Renal cortical epithelial cell (primary cell): ENCODE data around the gene PRKCA. TPM values are rescaled to one million over a fixed set of nuclear protein-coding genes. Genes with fewer than 3 reads are reported as not detected.
A peak's percentile ranks its signal among the peaks of the same experiment; 100 is the strongest.
"Not testable (repeated sequence)": the region's sequence is repeated elsewhere in the genome, so short reads cannot be mapped to it uniquely, and the experiment has no call there.

Experiments used
- DNase-seq: peaks from one replicate; pipeline ENCODE4 v3.0.0-alpha.2; 2011; ENCODE audit warnings: low read depth
- total RNA-seq: library from RNA; depleted of rRNA; stranded (reverse); fragments of >200 nt; gene quantifications from 2 replicates; pipeline ENCODE4 v1.2.3, GENCODE V29; 2014

PRKCA gene
- total RNA-seq, 1 donor from 2014 or later = 31.9 TPM

DNA sequence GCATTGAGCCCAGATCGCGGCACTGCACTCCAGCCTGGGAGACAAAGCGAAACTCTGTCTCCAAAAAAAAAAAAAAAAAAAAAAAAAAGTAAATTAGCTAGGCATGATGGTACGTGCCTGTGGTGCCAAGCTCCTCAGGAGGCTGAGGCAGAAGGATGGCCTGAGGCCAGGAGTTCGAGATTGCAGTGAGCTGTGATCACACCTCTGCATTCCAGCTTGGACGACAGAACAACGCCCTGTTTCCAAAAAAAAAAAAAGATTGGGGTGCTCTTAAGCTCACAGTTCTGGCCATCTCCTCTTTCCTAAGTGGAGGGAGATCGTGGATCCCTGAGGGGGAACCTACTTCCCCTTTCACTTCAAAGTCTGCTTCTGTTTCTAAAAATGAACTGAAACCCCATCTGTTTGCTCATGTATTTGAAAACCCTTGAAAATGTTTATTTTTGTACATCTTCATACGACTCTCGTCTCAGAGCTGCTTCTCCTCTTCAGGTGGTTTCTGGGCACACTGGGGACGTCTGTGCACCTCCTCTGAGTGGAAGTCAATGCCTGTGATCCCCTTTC lies 138.8 kb downstream of the PRKCA start:
- DNase-seq = no peak

DNA sequence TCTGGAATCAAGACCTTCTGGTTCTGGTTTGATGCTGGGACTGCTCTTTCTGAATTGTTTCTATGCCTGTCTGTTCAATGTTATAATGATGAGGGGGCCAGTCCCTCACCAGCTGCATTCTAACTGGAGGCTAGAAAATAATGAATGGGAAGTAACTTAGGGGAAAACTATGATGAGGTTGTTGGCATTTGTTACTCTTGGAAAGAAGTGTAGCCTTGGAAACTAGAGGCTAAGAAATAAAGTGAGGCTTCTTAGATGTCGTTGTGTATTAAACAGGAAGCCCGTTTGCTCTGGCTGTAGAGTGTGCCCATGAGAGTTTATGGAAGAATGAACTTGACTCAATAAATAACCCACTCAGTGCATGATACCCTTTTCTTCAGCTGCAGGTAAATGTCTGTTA lies 140.8 kb downstream of the PRKCA start:
- no peak for DNase-seq

DNA sequence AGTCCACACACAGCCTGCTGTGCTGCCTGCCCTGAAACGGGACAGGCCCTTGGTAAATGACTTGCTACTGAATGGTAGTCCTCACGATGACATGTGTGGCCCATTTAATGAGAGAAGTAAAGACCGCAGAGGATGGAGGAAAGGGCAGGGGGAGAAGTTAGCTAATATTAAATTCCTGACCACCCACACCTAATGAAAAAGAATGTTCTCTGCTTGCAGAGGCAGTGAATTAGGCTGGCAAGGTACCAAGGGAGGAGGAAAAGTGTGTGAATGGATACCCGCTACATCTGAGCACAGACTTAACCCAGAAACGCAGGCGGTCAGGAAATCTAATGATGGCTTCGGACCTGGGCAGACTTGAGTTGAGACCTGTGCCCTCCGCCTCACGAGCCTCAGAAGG lies 141.2 kb downstream of the PRKCA start:
- no peak for DNase-seq

DNA sequence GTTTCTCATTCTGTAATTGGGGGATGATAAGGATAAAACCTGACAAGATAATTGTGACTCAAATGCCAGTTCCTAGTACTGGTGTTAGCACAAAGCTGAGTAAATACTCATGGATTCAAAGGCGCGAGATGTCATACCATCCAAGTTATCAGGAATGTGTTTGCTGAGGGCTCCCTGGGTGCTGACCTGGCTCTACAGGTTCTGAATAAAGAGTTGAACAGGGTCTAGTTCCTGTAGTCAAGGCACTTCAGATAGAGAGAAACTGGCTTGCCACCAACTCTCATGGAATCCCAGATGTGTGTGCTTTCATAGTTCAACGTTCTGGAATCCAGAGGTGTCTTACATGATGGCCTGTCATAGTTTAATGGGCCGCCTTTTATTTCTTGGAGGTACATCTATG lies 141.6 kb downstream of the PRKCA start:
- no peak for DNase-seq

DNA sequence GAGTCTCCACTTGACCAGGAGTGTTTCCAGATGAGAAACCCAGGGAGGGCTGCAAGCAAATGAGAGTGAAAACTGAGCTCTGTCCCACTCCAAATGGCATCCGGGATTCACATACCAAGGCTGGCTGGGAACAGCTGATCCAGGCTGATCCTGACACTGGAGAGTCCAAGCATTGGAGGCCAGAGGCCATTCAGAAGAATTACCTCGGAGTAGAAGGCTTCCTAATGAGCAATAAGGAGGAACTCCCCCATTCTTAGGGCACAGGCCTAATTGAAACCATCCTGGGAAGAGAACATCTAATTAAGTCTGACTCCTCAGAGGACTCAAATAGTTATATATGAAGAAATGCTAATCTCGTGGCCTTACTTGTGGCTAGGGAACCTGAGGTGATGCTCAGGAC lies 142.8 kb downstream of the PRKCA start:
- no peak for DNase-seq

DNA sequence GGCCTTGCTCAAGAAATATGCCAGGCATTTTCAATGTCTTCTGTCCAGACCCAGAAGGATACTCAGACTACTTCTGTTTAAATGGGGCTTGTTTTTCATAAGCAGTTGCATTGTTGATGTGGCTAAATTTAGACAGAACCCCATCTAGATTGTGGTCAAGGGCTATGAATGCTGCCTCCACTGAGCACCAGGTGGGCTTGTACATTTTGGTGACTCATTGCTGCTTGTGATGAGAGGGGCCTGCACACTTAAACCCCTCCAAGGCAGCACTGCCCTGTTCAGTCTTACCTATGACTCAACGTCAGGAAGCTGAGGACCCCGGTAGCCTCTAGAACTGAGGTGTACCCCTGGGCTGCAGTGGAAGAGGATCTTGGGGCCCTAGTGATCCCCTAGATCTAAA lies 144.0 kb downstream of the PRKCA start:
- no peak for DNase-seq

DNA sequence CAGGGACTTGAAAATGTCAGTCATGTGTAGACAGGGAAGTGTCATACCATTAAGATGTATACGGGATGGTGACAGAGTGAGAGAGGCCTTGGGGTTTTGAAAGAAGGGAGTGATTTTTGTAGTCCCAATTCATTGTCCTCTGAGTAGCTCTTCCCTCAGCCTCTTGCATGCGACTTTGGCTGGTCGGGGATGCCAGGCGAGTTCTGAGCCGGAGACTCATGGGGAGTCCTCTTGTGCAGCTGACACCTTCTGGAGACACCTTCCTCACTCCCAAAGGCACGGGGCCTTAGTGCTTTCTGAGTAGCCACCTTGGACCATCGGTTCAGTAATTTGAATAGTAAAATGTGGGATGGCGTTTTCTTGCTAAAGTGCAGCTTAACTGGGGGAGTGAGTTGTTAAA lies 144.7 kb downstream of the PRKCA start:
- DNase-seq = no peak

DNA sequence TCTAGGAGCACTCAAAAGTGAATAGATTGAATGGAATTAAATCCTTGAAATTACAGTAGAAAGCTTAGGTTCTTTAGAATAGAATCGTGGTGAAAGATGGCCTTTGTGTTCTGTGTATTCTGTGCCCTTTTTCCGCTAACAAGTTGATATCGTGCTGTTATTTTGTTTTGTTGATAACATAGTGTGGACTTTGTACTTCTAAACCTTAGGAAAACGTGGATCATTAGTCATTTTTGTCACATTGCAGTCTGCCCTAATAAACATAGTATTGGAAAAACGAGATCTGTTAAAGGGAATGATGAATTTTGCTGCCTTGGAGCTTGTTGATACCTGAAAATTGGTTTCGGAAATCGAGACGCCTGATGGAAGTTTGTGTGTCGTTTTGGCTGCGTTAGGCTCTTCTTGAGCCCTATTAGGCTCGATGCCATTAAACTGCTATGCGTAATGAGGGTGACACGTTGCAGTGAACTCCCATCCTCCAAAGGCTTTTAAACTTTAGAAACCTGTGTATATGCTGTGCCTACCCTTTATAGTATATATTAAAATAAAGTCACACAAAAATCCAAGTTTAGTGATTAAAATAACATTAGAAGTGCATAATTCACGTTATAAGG lies 145.7 kb downstream of the PRKCA start:
- no peak for DNase-seq

DNA sequence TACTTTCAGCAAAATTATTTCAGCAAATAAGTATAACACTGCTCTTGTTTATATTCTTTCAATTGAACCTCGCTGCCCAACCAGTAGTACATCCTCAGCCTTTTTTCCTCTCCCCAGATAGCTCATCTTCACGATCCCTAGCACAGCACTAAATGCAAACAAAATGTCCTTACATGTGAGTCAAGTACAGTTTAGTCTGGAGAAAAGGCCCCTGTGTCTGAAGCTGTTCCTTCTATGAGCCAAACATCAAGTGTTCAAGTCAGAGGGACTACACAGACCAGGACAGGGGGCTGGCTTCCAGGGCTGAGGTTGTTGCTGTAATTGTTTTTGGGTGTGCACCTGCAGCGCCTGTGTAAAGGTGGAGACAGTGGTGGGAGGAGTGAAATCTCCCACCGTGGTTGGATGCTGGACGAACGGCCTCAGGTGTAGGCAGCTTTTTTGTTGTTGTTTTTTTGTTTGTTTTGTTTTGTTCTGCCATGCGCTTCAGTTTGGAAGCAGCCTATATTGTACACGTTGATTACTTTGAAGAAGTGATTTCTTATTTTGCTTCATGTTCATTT lies 147.1 kb downstream of the PRKCA start:
- DNase-seq = no peak

DNA sequence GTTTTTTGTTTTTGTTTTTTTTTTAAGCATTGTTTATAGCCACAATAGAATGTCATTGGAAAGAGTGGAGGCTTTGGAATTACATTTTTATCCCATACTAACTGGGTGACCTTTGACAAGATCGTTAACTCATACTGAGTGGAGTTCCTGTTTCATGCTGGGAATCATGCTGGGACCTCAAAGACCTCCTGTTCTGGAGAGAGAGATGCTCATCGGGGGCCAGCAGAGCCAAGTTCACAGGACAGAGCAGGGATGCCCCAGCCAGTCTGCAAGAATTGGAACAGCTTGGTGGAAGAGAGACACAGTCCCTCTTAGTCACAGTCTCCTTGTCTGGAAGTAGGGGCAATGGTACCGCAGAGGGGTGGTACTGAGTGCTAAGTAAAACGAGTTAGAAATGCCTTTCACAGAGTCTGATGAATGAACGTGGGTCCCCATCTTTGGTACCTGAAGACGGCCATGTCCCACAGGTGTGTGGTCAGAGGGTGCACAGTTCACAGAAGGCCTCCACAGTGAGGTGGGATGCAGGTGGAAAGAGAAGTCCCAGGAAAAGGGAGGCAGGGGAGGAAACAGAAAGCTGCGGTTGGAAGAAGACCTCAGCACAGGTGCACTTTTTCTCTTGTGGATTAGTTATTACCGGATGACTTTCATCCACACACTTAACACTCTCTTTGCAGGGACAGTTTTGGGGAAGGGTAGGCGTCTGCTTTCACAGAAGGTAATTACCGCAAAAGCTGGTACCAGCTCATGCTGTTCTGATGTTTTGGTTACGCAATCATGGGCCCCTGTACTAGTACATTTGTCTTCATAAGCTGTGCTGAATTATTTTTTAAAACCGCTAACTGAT lies 147.8 kb downstream of the PRKCA start:
- no peak for DNase-seq

DNA sequence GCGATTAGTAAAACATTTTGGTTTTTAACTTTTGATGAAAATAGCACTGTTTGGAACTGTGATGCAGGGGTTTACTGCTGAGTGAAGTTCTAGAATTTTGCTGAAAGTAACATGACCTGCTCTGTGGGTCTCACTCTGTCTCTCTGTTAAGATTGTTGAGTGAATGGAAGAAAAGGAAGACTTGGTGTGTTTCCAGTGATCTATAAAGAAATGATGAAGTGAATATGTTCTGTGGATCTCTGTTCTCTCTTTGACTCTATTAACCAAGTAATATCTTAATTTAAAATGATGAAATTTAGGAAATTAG lies 148.4 kb downstream of the PRKCA start:
- no peak for DNase-seq

DNA sequence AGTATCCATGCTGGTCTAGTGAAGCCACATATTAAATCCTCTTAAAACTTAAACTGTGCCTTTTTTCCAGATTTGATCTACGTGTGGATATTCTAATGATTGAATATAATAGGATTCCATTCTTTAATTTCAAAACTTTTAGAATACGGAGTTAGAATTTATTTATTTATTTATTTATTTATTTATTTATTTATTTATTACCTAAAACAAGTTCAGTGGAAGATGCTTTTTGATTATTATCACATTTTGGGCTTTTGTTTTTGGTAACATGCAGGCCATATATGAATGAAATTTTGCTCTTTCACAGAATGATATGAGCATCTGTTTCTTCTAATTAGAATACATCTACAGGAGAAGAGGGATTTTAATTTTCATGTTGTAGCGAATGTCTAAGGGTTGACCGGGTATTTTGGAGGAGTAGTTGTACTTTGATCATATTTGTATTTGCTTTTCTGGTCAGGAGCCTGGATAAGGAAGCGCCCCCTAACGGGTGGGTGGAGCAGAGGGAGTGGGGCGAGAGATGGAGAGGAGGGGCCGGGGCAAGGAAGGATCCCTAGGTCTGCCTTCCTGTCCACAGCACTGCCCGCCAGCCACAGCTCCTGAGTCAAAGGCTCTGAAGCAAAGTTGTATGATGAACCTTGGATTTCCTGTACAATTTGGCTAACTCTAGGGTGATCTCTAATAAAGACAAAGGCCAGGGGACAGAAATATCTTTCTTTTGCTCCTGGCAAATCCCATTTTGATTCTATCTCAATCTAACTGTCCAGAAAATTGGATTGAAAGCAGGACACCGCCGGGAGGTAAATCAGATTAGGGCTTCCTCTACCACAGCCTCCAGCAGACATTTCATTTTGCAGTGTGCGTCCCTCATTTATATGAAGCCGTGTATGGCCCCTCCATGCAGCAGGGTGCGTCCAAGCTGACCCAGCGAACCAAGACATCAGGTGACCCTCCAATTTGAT lies 149.1 kb downstream of the PRKCA start:
- no peak for DNase-seq

DNA sequence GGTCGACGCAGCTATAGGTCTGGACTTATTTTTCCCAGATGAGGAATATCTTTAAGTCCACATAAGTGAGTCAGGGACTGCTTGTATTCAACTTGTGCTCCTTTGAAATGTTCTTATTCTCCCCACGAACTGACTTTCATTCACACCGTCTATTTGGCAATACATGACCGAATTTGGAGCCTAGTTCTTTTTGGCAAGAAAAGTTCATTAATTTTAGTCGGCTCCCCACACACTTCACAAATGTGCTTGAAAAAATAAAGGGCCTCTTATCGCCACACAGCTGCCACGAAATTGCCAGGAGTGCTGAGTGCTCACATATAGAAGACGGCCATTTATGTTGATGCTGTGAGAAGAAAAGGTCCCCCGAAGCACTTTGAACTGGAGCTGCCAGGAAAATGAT lies 152.6 kb downstream of the PRKCA start:
- no peak for DNase-seq

DNA sequence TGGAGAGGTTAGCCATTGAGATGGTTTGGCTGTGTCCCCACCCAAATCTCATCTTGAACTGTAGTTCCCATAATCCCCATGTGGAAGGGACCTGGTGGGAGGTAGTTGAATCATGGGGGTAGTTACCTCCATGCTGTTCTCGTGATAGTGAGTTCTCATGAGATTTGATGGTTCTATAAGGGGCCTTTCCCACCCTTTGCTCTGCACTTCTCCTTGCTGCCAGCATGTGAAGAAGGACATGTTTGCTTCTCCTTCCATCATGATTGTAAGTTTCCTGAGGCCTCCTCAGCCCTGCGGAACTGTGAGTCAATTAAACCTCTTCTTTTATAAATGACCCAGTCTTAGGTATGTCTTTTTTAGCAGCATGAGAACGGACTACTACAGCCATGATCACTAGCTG lies 155.1 kb downstream of the PRKCA start:
- DNase-seq = not testable (repeated sequence)

DNA sequence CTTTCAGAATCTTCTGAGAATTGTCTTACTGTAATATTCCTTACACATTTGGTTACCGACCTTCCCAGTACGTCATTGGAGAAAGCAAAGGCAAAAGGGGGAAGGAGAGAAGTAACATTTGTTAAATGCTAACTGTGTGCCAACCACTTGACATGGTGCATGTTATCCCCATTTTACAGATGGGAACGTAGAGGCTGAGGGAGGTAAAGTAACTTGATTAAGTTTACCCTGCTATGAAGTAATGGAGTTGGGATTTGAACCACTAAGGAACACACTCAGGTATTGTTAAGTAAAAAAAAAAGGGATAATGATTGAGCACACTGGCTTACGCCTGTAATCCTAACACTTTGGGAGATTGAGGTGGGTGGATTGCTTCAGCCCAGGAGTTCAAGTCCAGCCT lies 156.4 kb downstream of the PRKCA start:
- DNase-seq = no peak

DNA sequence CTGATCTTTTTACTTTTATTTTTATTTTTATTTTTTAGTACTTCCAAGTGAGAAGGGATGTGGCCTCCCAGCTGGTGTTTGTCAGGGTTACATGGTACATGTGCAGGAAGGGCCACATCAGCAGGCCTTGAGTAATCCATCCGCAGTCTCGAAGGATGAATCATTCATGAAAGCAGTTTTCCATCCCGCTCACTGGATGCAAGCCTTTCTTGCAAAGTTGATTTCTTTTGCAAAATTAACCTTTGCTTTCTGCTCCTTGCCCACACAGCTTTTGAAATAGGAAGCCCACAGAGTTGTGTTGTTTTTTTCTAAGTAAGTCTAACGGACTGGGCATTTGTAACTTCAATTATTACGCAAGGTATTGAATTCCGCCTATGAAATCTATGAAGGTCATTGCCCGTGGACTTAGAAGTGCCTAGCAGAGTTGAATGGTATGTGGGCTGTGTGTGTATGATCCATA lies 157.4 kb downstream of the PRKCA start:
- DNase-seq = peak; percentile 99

DNA sequence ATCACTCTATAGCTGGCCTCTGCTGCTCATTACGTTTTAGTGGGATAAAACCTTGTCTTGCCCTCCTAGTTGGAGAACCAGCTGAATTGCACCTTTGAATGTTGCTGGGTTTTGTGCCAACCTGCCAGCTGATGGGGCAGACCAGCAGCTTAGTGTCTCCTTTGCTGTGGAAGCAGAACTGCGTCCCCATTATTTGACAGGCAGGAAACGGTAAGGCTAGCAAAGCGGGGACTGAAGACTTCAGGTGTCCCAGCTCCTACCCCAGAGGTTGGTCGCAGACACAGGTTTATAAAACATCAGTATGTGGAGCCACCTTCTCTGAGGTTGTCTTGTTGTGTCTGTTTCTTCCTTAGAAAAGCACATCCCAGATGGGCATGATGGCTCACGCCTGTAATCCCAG lies 158.1 kb downstream of the PRKCA start:
- no peak for DNase-seq

DNA sequence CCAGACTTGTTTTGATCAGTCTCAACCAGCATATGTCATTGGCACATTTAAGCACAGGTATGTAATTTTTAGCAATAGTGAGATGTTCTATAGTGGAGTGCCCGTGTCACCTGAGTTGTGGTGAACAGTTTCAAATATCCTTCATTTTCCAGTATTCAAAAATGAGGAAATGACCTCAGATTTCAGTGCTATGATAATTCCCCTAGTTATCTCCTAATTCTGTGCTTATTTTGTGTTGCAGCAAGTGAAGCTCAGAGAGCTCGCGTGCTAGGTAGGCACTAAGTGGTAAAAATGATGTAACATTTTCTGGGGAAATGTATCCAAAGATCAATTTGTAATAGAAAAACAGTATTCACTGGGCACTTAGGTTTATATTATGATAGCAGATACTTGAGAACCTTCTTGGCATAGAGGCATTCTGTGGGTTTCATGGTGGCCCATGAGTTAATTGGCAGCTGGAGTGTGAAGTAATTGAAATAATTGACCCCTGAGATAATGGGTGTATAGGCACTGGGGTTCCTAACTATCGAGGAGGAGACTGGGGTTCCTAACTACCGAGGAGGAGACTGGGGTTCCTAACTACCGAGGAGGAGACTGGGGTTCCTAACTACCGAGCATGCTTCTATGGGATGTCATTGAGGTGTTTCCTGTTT lies 159.1 kb downstream of the PRKCA start:
- no peak for DNase-seq

DNA sequence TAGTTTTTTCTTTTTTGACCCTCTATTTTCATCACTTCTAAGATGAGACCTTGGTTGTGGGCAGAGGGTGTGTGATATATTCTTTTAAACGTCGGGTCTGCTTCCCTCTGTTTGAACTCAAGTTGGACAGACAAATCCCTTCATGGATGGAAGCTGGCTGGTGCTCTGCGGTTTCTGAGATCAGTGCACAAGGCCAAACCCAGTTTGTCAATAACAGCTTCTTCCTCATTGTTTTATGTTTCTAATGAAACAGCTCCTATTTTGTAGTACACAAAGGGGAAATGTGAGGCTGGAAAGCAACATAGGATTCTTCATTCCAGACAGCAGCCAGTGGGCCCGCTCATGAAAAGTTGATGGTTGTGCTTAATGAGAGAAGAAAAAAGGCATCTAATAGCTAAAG lies 159.6 kb downstream of the PRKCA start:
- no peak for DNase-seq

DNA sequence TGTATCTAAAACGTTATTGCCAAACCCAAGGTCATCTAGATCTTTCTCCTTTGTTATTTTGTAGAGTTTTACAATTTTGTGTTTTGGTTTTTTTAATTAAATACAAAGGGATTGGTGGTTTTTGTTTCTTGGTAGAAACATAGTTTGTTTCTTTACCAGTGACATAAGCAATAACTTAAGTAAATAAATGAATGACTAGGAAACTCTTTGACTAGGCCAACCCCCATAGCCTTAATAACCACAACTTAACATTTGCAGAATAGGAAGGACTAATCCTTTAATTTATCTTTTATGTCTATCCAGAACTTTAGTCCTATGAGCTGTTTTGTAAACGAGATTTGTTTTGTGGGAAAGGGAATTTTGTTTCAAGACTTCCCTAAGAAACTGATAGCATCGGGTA lies 162.5 kb downstream of the PRKCA start:
- no peak for DNase-seq

DNA sequence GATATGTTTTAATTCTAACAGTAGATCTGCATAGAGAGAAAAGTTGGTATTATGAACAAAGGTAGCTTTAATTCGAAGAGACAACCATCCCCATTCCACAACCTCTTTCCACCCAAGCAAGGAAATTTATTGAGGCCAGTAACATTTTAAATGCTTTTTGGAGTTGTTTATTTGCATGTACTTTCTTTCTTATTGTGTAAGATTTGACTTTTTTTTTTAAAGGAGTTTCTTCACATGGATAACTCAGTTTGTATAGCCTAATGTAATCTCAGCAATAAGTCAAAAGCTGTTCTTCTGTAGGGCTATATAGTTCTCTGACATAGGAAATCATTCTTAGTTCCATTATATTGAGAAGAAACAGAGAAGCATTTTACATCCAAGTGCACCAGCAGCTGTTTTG lies 163.3 kb downstream of the PRKCA start:
- DNase-seq = no peak
